Activated T-cell treated with anti-CD3 and anti-CD28 coated beads, Interleukin-2, amount 50 U/mL, for 48 hours (primary cell): ENCODE data around the gene ATOSA.

Experiments
- DNase-seq, 2 experiments: peaks; one replicate each; pipeline ENCODE4 v3.0.0-alpha.2; 2020

The ATOSA gene

DNA sequence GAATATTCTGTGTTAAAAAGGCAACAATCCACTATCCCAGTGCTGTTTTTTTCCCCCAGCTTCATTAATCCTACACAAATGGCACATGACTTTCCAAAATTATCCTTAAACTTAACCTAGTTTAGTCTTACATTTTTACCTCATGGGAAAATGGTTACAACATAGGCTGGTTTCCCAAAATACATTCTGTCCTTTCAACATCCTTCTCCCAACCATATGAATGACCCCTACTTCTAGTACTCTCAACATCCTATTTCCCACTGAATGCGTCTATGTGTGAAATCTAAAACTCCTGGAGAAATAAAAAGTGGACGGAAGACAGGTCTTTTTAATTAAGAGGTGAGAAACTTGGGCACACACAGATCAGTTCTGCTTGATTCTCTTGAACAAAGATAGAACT lies 33.3 kb downstream of the ATOSA start:
- no peak for DNase-seq

DNA sequence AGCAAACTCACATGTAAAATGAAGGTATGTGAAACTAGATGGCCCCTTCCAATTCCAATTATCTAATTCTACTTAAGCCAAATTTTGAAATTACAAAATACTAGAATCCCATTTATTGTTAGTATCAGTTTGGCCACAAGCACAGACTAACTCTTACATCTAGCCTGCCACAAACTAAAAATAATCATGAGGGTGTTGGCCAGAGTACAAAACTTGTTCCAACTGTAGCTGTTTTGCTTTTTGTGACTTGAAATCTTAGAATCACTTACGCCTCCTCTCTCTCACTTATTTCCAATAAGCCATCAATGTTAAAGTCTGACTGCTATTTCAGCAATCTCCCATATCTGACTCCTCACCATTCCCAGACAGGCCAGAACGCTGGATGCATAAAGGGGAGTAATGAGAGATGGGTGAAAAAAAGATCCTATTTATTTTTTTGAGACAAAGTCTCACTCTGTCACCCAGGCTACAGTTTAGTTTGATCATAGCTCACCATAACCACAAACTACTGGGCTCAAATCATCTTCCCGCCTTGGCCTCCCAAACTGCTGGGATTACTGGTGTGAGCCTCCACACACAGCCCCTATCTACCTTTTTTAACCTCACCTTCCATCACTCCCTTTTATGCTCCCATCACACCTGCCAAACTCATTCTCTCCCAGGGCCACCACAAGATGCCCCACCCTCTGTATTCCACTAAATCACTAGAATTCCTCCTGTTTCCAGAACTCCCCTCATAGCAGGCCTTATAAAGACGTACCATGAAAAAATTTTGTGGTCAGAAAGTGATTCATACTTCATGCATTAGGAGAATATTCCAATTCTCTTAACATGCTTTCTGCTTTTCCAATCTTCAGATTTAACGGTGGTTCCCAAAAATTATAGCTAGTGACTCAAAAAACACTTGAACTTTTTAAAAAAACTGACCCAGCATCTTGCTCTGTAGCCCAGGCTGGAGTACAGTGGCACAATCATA lies 36.5 kb downstream of the ATOSA start:
- no peak for DNase-seq

DNA sequence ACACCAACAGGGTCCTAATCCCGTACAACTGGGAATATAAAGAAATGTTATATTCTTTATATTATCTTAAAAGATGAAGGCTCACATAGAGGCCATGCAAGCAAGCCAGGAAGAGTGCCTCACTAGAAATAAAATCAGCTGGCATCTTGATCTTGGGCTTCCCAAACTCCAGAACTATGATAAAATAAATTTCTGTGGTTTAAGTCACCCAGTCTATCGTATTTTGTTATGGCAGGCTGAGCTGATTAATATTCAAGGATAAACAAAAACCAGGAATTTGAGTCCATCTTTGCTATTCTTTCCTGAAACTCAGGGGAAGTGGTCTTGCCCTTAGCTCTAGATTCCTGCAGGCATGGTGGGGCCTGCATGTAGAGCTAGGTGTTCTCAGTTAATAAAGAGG lies 42.7 kb downstream of the ATOSA start:
- DNase-seq = no peak

DNA sequence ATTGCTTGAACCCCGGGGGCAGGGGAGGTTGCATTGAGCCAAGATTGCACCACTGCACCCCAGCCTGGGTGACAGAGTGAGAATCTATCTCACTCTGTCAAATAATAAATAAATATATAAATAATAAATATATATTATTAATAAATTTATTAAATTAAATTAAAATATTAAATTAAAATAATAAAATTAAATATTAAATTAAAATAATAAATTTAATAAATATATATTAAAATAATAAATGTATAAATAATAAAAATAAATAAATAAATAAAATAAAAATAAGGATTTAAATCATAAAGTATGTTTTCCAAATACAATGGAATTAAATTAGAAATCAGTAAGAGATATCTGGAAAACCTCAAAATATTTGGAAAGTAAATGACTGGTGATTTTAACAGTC lies 43.3 kb downstream of the ATOSA start:
- DNase-seq = no peak
